CD4-positive, alpha-beta T cell treated with Interleukin-4 for 1 hour (primary cell): Measurements from ENCODE around the gene ZNF846.
"Not testable (repeated sequence)": the region's sequence is repeated elsewhere in the genome, so short reads cannot be mapped to it uniquely, and the experiment has no call there.

Experiments
- DNase-seq, 2 donors: peaks; one replicate each; pipeline ENCODE4 v3.0.0-alpha.2; 2020 to 2022

Gene ZNF846

GRCh38 chr19:9768175-9769112 is at the start of gene ZNF846:
Gene ZNF846 (minus strand): TSS chr19:9768738. CDS start chr19:9764950, 3,788 bp downstream.
- peak; percentile 94 for DNase-seq

GRCh38 chr19:9818175-9818733 is 49.7 kb upstream of the ZNF846 start:
- DNase-seq: peak in 1 of 2 donors; percentile 15

GRCh38 chr19:9811139-9811538 is 42.6 kb upstream of the ZNF846 start:
- DNase-seq: no peak

- DNase-seq: peak; percentile 47 to 68
Observed at GRCh38 chr19:9808855-9809824, 40.6 kb upstream of the ZNF846 start.

GRCh38 chr19:9806803-9807202 is 38.3 kb upstream of the ZNF846 start:
- DNase-seq: no peak

- DNase-seq: no peak
Observed at GRCh38 chr19:9801976-9802375, 33.4 kb upstream of the ZNF846 start.

- DNase-seq: no peak
Observed at GRCh38 chr19:9799162-9799561, 30.6 kb upstream of the ZNF846 start.

- DNase-seq: no peak
Observed at GRCh38 chr19:9797871-9798270, 29.3 kb upstream of the ZNF846 start.

GRCh38 chr19:9796113-9796773 is 27.7 kb upstream of the ZNF846 start:
- peak; percentile 94 to 95 for DNase-seq

GRCh38 chr19:9793071-9793591 is 24.6 kb upstream of the ZNF846 start:
- DNase-seq: peak; percentile 75 to 80

- peak; percentile 95 to 96 for DNase-seq
Observed at GRCh38 chr19:9792206-9793070, 23.9 kb upstream of the ZNF846 start.

- peak; percentile 95 to 97 for DNase-seq
Observed at GRCh38 chr19:9791552-9792205, 23.1 kb upstream of the ZNF846 start.

- not testable (repeated sequence) for DNase-seq
Observed at GRCh38 chr19:9791073-9791367, 22.5 kb upstream of the ZNF846 start.

GRCh38 chr19:9789579-9789978 is 21.0 kb upstream of the ZNF846 start:
- not testable (repeated sequence) for DNase-seq

- DNase-seq: no peak
Observed at GRCh38 chr19:9789066-9789465, 20.5 kb upstream of the ZNF846 start.

- not testable (repeated sequence) for DNase-seq
Observed at GRCh38 chr19:9788604-9789003, 20.1 kb upstream of the ZNF846 start.

- no peak for DNase-seq
Observed at GRCh38 chr19:9786819-9787218, 18.3 kb upstream of the ZNF846 start.

- DNase-seq: no peak
Observed at GRCh38 chr19:9786342-9786741, 17.8 kb upstream of the ZNF846 start.

GRCh38 chr19:9785367-9786331 is 17.1 kb upstream of the ZNF846 start:
- DNase-seq: peak; percentile 96 to 97

- not testable (repeated sequence) for DNase-seq
Observed at GRCh38 chr19:9784163-9784496, 15.6 kb upstream of the ZNF846 start.
